HepG2 (cell line): ENCODE measurements around the gene MED15. TPM values are rescaled to one million over a fixed set of nuclear protein-coding genes. Genes with fewer than 3 reads are reported as not detected.

Experiments used
- ATAC-seq: fragments of 200-7000 bp; cut with Tn5 transposase; 3 replicates; pipeline ENCODE4 v1.9.1; 2020; ENCODE audit warnings: mild to moderate bottlenecking, moderate library complexity
- BruUV-seq: library from RNA; stranded (reverse); fragments of 400-500 nt; replicated peaks from 2 replicates; lab custom pipeline; 2021; lab: Mats Ljungman, UMichigan
- CTCF ChIA-PET: fragments of 300-600 bp; formaldehyde crosslinking; extraction: SDS; loops from one replicate; lab custom pipeline; 2021; ENCODE audit warnings: low total read pairs, inconsistent platforms, low intra/inter-chr PET ratio; lab: Yijun Ruan, JAX
- POLR2A ChIA-PET: fragments of 350-600 bp; sonication (Branson Sonifier 250); formaldehyde crosslinking; loops from one replicate; lab custom pipeline; 2020; ENCODE audit warnings: antibody characterized with exemption, inconsistent platforms; lab: Yijun Ruan, JAX
- DNase-seq: peaks from one replicate; pipeline ENCODE4 v3.0.0-alpha.2; 2015; ENCODE audit warnings: low spot score
- FAIRE-seq: peaks from 3 replicates; lab custom pipeline; 2011; peaks lifted over from hg19 to GRCh38; lab: Jason Lieb, UNC
- H2AFZ ChIP-seq: one replicate; pipeline ENCODE4 v1.6.1; 2011; ENCODE audit warnings: low read length, inconsistent platforms
- H3K27ac ChIP-seq: fragments of 300-600 bp; 3 replicates; pipeline ENCODE4 v1.8.0; 2011; ENCODE audit warnings: mixed run types, mild to moderate bottlenecking, mixed read lengths, low read length, inconsistent platforms; ENCODE audit not compliant: insufficient read depth; ENCODE audit errors: extremely low read length
- H3K27me3 ChIP-seq, 2 experiments: fragments of 200-600 bp in 1 of 2; 2 replicates in 1 of 2; 3 replicates in 1 of 2; pipeline versions ENCODE4 v1.6.0 to v1.8.0; 2011; ENCODE audit warnings: low read length in 2 of 2, mild to moderate bottlenecking in 2 of 2, moderate library complexity in 2 of 2, inconsistent platforms in 1 of 2; ENCODE audit not compliant: insufficient read depth in 2 of 2, control insufficient read depth in 1 of 2
- H3K36me3 ChIP-seq, 2 experiments: fragments of 200-600 bp in 1 of 2; replicated peaks in 1 of 2; 2 replicates in 1 of 2; 3 replicates in 1 of 2; pipeline versions ENCODE4 v1.5.1 to v1.8.0; 2011; ENCODE audit warnings: low read length in 2 of 2, inconsistent platforms in 1 of 2; ENCODE audit not compliant: insufficient read depth in 2 of 2, control insufficient read depth in 1 of 2
- H3K4me1 ChIP-seq: 2 replicates; pipeline ENCODE4 v1.5.1; 2012; ENCODE audit warnings: low read length, inconsistent platforms; ENCODE audit not compliant: insufficient read depth
- H3K4me2 ChIP-seq: 2 replicates; pipeline ENCODE4 v1.6.0; 2011; ENCODE audit warnings: low read depth, low read length, inconsistent platforms
- H3K4me3 ChIP-seq, 3 experiments: fragments of 200-600 bp in 1 of 3; sonication (generic), shearing (Covaris generic) in 1 of 3; replicated peaks in 1 of 3; 2 replicates each; pipeline ENCODE4 v1.5.1; 2011 to 2016; ENCODE audit warnings: low read length in 3 of 3, inconsistent platforms in 2 of 3, low read depth in 2 of 3, mild to moderate bottlenecking in 2 of 3, control low read depth in 1 of 3, mixed read lengths in 1 of 3; ENCODE audit not compliant: insufficient read depth in 1 of 3
- H3K79me2 ChIP-seq: one replicate; pipeline ENCODE4 v1.6.1; 2011; ENCODE audit warnings: low read length, inconsistent platforms; ENCODE audit not compliant: insufficient read depth
- H3K9ac ChIP-seq: 2 replicates; pipeline ENCODE4 v1.6.0; 2011; ENCODE audit warnings: mild to moderate bottlenecking, low read depth, low read length, inconsistent platforms; ENCODE audit not compliant: insufficient read depth
- H3K9me3 ChIP-seq: 2 replicates; pipeline ENCODE4 v1.5.1; 2012; ENCODE audit warnings: mild to moderate bottlenecking, low read length
- H4K20me1 ChIP-seq: 2 replicates; pipeline ENCODE4 v1.6.0; 2011; ENCODE audit warnings: inconsistent platforms, mild to moderate bottlenecking, low read length, moderate library complexity; ENCODE audit not compliant: insufficient read depth
- AKAP8 ChIP-seq: sonication (generic); formaldehyde crosslinking; IDR thresholded peaks from 2 replicates; pipeline ENCODE4 v1.5.1; 2020; ENCODE audit warnings: mild to moderate bottlenecking, missing genetic modification reagents
- EZH2 ChIP-seq: conservative IDR thresholded peaks from 2 replicates; pipeline ENCODE4 v1.6.1; 2012; ENCODE audit warnings: mild to moderate bottlenecking, low read depth, low read length, moderate library complexity
- GABPA ChIP-seq, 2 experiments: IDR thresholded peaks; 2 replicates each; pipeline ENCODE4 v1.6.1; 2011 to 2016; ENCODE audit warnings: low read depth in 2 of 2, low read length in 1 of 2, missing biosample characterization in 1 of 2, missing genetic modification characterization in 1 of 2
- GATAD2A ChIP-seq: IDR thresholded peaks from 2 replicates; pipeline ENCODE4 v1.6.1; 2016
- HOXA5 ChIP-seq: sonication (generic); formaldehyde crosslinking; IDR thresholded peaks from 2 replicates; pipeline ENCODE4 v1.4.0; 2020; ENCODE audit warnings: missing genetic modification reagents
- MED8 ChIP-seq: sonication (generic); formaldehyde crosslinking; IDR thresholded peaks from 2 replicates; pipeline ENCODE4 v1.8.1; 2023; ENCODE audit warnings: mild to moderate bottlenecking, missing genetic modification reagents; ENCODE audit not compliant: insufficient replicate concordance
- PHF21A ChIP-seq: sonication (generic); formaldehyde crosslinking; IDR thresholded peaks from 2 replicates; pipeline ENCODE4 v1.5.0; 2020; ENCODE audit warnings: mild to moderate bottlenecking, missing genetic modification reagents
- RBM39 ChIP-seq: fragments of 200-400 bp; formaldehyde crosslinking; IDR thresholded peaks from one replicate; pipeline ENCODE4 v1.6.1; 2018; ENCODE audit warnings: antibody characterized with exemption, mild to moderate bottlenecking, low read depth, low read length; ENCODE audit not compliant: poor library complexity, severe bottlenecking
- ZFP36L1 ChIP-seq: sonication (generic); formaldehyde crosslinking; IDR thresholded peaks from 2 replicates; pipeline ENCODE4 v1.8.0; 2022; ENCODE audit warnings: mild to moderate bottlenecking, missing genetic modification reagents, moderate library complexity
- ZMYM3 ChIP-seq: sonication (generic); formaldehyde crosslinking; IDR thresholded peaks from 2 replicates; pipeline ENCODE4 v1.5.1; 2020; ENCODE audit warnings: mild to moderate bottlenecking, missing genetic modification reagents
- ZNF326 ChIP-seq: sonication (generic); formaldehyde crosslinking; IDR thresholded peaks from 2 replicates; pipeline ENCODE4 v1.4.0; 2020; ENCODE audit warnings: missing genetic modification reagents, borderline replicate concordance
- ZNF547 ChIP-seq: sonication (generic); formaldehyde crosslinking; IDR thresholded peaks from 2 replicates; pipeline ENCODE4 v1.5.1; 2020; ENCODE audit warnings: mild to moderate bottlenecking, missing genetic modification reagents
- ZNF749 ChIP-seq: sonication (generic); formaldehyde crosslinking; IDR thresholded peaks from 2 replicates; pipeline ENCODE4 v1.8.0; 2022; ENCODE audit warnings: mild to moderate bottlenecking, missing genetic modification reagents, moderate library complexity, borderline replicate concordance
- ZNF883 ChIP-seq: sonication (generic); formaldehyde crosslinking; IDR thresholded peaks from 2 replicates; pipeline ENCODE4 v1.5.1; 2020; ENCODE audit warnings: mild to moderate bottlenecking, missing genetic modification reagents; ENCODE audit errors: not compliant biosample characterization
- WGBS: methylation state at CpG from one replicate; pipeline ENCODE4 v1.1.6; 2017; ENCODE audit warnings: low lambda C conversion rate; 5-methylcytosine and 5-hydroxymethylcytosine counted together
- in situ Hi-C: cut with HindIII; loops from 2 replicates; pipeline ENCODE4 v1.10.0; 2017; ENCODE audit warnings: low pct_unique_long_range_greater_than_20kb; ENCODE audit not compliant: extremely low pct_ligation_motif_present
- intact Hi-C: fragments of 100-400 bp; cut with micrococcal nuclease; formaldehyde crosslinking; loops from one replicate; pipeline ENCODE4 v1.10.0; 2022; ENCODE audit not compliant: unreplicated experiment
- polyA plus RNA-seq, 8 experiments: library from polyadenylated mRNA; depleted of rRNA in 3 of 8; stranded (reverse) in 7 of 8; unstranded in 1 of 8; fragments of >200 nt; fragmentation: Illumina TruSeq in 4 of 8; extraction: Trizol in 4 of 8; gene quantifications; 2 replicates each; pipeline versions ENCODE4 v1.2.1 to v1.2.3, GENCODE V29; 2011 to 2016; ENCODE audit warnings: low read depth in 4 of 8, missing spikeins in 1 of 8, mixed read lengths in 1 of 8; ENCODE audit not compliant: insufficient read depth in 1 of 8
- total RNA-seq, 5 experiments: library from RNA; depleted of rRNA; stranded (reverse); fragments of >200 nt; fragmentation: Illumina TruSeq; extraction: Trizol; gene quantifications; 2 replicates each; pipeline ENCODE4 v1.2.3, GENCODE V29; 2016; ENCODE audit warnings: low read depth in 1 of 5
- TF ChIP-seq, protein P1 (sequence below): sonication (generic); formaldehyde crosslinking; conservative IDR thresholded peaks from 2 replicates; pipeline ENCODE4 v1.8.1; 2023; ENCODE audit warnings: missing genetic modification reagents
- TF ChIP-seq, protein P2 (sequence below): sonication (generic); formaldehyde crosslinking; IDR thresholded peaks from 2 replicates; pipeline ENCODE4 v1.4.0; 2020; ENCODE audit warnings: mild to moderate bottlenecking, missing genetic modification reagents, borderline replicate concordance

The MED15 gene
- total and polyA plus RNA-seq, 2 of the 13 experiments (the other 11 are each of a cell fraction or from before 2014, with no cell fraction given), result 14.3 to 27.0 TPM

DNA sequence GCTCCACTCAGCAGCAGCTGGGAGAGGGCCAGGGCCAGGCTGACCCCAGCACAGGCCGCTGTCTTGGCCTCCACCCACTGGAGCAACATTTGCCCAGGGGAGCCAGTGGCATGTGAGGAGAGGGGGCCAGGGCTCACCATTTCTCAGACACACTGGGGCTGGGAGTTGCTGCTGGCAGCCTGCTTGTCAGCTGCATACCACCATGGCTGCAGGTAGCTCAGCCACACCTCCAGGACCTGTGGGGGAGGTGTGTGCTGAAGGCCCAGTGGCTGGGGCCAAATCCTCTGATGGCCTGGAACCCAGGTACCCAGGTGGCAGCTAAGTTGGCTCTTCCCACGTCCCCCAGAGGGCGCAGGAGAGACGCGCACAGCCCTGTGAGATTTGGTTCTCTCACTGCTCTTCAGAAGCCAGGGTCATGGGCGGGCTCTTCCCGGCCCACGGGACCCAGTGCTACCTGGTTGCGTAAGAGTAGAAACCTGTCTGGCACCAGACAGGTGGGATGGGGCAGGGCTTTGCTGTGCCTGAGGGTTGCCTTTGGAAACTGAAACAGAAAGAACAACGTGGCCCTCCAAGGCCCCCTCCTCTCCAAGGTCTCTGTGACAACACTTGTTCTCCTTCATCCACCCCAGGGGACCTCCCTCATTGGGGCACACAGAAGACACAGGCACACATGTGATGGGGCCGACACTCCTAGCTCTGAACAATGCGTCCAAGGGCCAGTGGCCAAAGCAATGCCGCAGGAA is 98.8 kb downstream of the MED15 start:
- DNase-seq (peak; percentile 78), ATAC-seq (peak; percentile 77), FAIRE-seq (peak; percentile 80)
- intact Hi-C loops, result loop anchor here (1.0 kb wide), 1 partner anchor 91 kb away; no protein-coding TSS in a partner anchor
- Histone ChIP-seq H3K36me3 (no peaks in the 10 kb centered on the region), H3K4me1 (peaks cover 13% of the 10 kb centered on the region), H3K9ac (no peak overlapping the region), H3K9me3 (no peaks in the 10 kb centered on the region), H3K79me2 (no peaks in the 10 kb centered on the region), H4K20me1 (no peaks in the 10 kb centered on the region), H3K4me2 (peak overlapping the region; percentile 28; the same call in 1 of the 2 replicates), H3K27ac (no peak overlapping the region), H3K4me3 (no peak overlapping the region; a peak in 1 of 6 replicates), H2AFZ (no peak overlapping the region), H3K27me3 (peaks cover 3 to 65% of the 10 kb centered on the region in 2 experiments; a peak in 4 of 5 replicates)
- WGBS, result 0% methylated on average over 1 of the region's 13 CpGs
- in situ Hi-C loops, result no loop called here
- ChIA-PET POLR2A (no interaction called here), CTCF (interaction anchor here (1.7 to 2.4 kb wide), 3 partner anchors 42 to 135 kb away, joined by 5 to 33 read pairs (median 9); no protein-coding TSS in a partner anchor)
- BruUV-seq, result no TSS peak
- no peak for TF ChIP-seq GABPA (IDR thresholded peaks at IDR 0.05; ENCODE audit: low read depth, low read length)
- no peak for TF ChIP-seq GABPA (CRISPR knock-in tag; IDR thresholded peaks at IDR 0.05; ENCODE audit: low read depth)
- peak; percentile 39 for TF ChIP-seq ZNF883 (CRISPR knock-in tag)
- TF ChIP-seq, protein P1, sequence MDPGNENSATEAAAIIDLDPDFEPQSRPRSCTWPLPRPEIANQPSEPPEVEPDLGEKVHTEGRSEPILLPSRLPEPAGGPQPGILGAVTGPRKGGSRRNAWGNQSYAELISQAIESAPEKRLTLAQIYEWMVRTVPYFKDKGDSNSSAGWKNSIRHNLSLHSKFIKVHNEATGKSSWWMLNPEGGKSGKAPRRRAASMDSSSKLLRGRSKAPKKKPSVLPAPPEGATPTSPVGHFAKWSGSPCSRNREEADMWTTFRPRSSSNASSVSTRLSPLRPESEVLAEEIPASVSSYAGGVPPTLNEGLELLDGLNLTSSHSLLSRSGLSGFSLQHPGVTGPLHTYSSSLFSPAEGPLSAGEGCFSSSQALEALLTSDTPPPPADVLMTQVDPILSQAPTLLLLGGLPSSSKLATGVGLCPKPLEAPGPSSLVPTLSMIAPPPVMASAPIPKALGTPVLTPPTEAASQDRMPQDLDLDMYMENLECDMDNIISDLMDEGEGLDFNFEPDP, result no peak
- no peak for TF ChIP-seq ZNF326 (CRISPR knock-in tag)
- TF ChIP-seq EZH2, result 0 out of 2 replicates have a peak, but pooled peaks have one; percentile 53
- TF ChIP-seq, protein P2, sequence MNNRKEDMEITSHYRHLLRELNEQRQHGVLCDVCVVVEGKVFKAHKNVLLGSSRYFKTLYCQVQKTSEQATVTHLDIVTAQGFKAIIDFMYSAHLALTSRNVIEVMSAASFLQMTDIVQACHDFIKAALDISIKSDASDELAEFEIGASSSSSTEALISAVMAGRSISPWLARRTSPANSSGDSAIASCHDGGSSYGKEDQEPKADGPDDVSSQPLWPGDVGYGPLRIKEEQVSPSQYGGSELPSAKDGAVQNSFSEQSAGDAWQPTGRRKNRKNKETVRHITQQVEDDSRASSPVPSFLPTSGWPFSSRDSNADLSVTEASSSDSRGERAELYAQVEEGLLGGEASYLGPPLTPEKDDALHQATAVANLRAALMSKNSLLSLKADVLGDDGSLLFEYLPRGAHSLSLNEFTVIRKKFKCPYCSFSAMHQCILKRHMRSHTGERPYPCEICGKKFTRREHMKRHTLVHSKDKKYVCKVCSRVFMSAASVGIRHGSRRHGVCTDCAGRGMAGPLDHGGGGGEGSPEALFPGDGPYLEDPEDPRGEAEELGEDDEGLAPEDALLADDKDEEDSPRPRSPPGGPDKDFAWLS (CRISPR knock-in tag), result no peak
- no peak for TF ChIP-seq ZMYM3 (CRISPR knock-in tag)
- no peak for TF ChIP-seq MED8
- no peak for TF ChIP-seq ZNF749 (CRISPR knock-in tag)
- TF ChIP-seq RBM39, result peak; percentile 57
- no peak for TF ChIP-seq ZFP36L1 (CRISPR knock-in tag)
- TF ChIP-seq ZNF547 (CRISPR knock-in tag), result no peak
- TF ChIP-seq GATAD2A, result peak; percentile 27; the same call in 1 of the 2 replicates
- TF ChIP-seq PHF21A (CRISPR knock-in tag), result no peak
- TF ChIP-seq AKAP8 (CRISPR knock-in tag), result no peak
- TF ChIP-seq HOXA5, result no peak
